Measurements from ENCODE around the gene BEST2.

GRCh38 chr19:12708641-12709040 lies 43.0 kb upstream of the BEST2 start:
- TF ChIP-seq EP300 (IDR thresholded peaks at IDR 0.05), result no peak
- TF ChIP-seq, protein P1, sequence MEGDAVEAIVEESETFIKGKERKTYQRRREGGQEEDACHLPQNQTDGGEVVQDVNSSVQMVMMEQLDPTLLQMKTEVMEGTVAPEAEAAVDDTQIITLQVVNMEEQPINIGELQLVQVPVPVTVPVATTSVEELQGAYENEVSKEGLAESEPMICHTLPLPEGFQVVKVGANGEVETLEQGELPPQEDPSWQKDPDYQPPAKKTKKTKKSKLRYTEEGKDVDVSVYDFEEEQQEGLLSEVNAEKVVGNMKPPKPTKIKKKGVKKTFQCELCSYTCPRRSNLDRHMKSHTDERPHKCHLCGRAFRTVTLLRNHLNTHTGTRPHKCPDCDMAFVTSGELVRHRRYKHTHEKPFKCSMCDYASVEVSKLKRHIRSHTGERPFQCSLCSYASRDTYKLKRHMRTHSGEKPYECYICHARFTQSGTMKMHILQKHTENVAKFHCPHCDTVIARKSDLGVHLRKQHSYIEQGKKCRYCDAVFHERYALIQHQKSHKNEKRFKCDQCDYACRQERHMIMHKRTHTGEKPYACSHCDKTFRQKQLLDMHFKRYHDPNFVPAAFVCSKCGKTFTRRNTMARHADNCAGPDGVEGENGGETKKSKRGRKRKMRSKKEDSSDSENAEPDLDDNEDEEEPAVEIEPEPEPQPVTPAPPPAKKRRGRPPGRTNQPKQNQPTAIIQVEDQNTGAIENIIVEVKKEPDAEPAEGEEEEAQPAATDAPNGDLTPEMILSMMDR (IDR thresholded peaks at IDR 0.05), result no peak
- TF ChIP-seq POLR2A (IDR thresholded peaks at IDR 0.05), result no peak
